GM21737 (cell line): ENCODE measurements around the gene DOCK1.

Experiments used
- ATAC-seq: cut with Tn5 transposase; IDR thresholded peaks from one replicate; pipeline ENCODE4 v1.9.1; 2021; ENCODE audit warnings: mild to moderate bottlenecking, moderate library complexity; ENCODE audit not compliant: unreplicated experiment

DOCK1 gene

GRCh38 chr10:127132451-127132850, 227.2 kb downstream of the DOCK1 start:
- ATAC-seq, result no peak

GRCh38 chr10:127133225-127133624, 228.0 kb downstream of the DOCK1 start:
- no peak for ATAC-seq

GRCh38 chr10:127133672-127134500, 228.7 kb downstream of the DOCK1 start:
- ATAC-seq, result no peak

- ATAC-seq, result no peak
Measured at GRCh38 chr10:127135844-127136577, 230.8 kb downstream of the DOCK1 start.

GRCh38 chr10:127137391-127137790, 232.2 kb downstream of the DOCK1 start:
- no peak for ATAC-seq

GRCh38 chr10:127142136-127142535, 236.9 kb downstream of the DOCK1 start:
- no peak for ATAC-seq

GRCh38 chr10:127142856-127143255, 237.6 kb downstream of the DOCK1 start:
- ATAC-seq, result no peak

- ATAC-seq, result no peak
Measured at GRCh38 chr10:127145173-127145572, 239.9 kb downstream of the DOCK1 start.

GRCh38 chr10:127146661-127147060, 241.4 kb downstream of the DOCK1 start:
- no peak for ATAC-seq

- ATAC-seq, result no peak
Measured at GRCh38 chr10:127148066-127148932, 243.1 kb downstream of the DOCK1 start.

GRCh38 chr10:127148933-127149220, 243.6 kb downstream of the DOCK1 start:
- no peak for ATAC-seq

GRCh38 chr10:127149501-127150081, 244.4 kb downstream of the DOCK1 start:
- no peak for ATAC-seq

GRCh38 chr10:127150136-127150535, 244.9 kb downstream of the DOCK1 start:
- no peak for ATAC-seq

- ATAC-seq, result no peak
Measured at GRCh38 chr10:127151541-127151940, 246.3 kb downstream of the DOCK1 start.

GRCh38 chr10:127151981-127152699, 246.9 kb downstream of the DOCK1 start:
- ATAC-seq, result no peak

GRCh38 chr10:127153181-127153580, 248.0 kb downstream of the DOCK1 start:
- no peak for ATAC-seq

- no peak for ATAC-seq
Measured at GRCh38 chr10:127154831-127155620, 249.8 kb downstream of the DOCK1 start.

- no peak for ATAC-seq
Measured at GRCh38 chr10:127157089-127157488, 251.9 kb downstream of the DOCK1 start.

- no peak for ATAC-seq
Measured at GRCh38 chr10:127157506-127158200, 252.4 kb downstream of the DOCK1 start.
